K562 (cell line): ENCODE results near the gene POLE2. TPM values are rescaled to one million over a fixed set of nuclear protein-coding genes. Genes with fewer than 3 reads are reported as not detected.

Experiments used
- CBFA2T3 ChIP-seq: fragments of 450-650 bp; IDR thresholded peaks from 2 replicates; pipeline ENCODE4 v1.6.1; 2017
- FIP1L1 ChIP-seq: fragments of 200-400 bp; formaldehyde crosslinking; IDR thresholded peaks from 2 replicates; pipeline ENCODE4 v1.6.1; 2018; ENCODE audit warnings: mild to moderate bottlenecking, low read depth, low read length; ENCODE audit not compliant: poor library complexity, severe bottlenecking
- RCOR1 ChIP-seq, 2 experiments: IDR thresholded peaks; 2 replicates each; pipeline ENCODE4 v1.6.1; 2012; ENCODE audit warnings: low read depth in 2 of 2, low read length in 2 of 2, borderline replicate concordance in 1 of 2, improper control_type of control experiment in 1 of 2
- SMC3 ChIP-seq: conservative IDR thresholded peaks from 2 replicates; pipeline ENCODE4 v1.6.1; 2011; ENCODE audit warnings: low read depth, low read length, improper control_type of control experiment; ENCODE audit not compliant: insufficient read depth
- ZNF75A ChIP-seq: fragments of 450-650 bp; formaldehyde crosslinking; IDR thresholded peaks from 2 replicates; pipeline ENCODE4 v1.4.0; 2020; ENCODE audit warnings: mild to moderate bottlenecking
- ZNF76 ChIP-seq: fragments of 250-450 bp; sonication (Bioruptor Pico); IDR thresholded peaks from 2 replicates; pipeline ENCODE4 v1.4.0; 2020; ENCODE audit warnings: mild to moderate bottlenecking, moderate library complexity, borderline replicate concordance
- polyA plus RNA-seq, 8 experiments: library from polyadenylated mRNA; depleted of rRNA in 4 of 8; stranded (reverse) in 5 of 8; unstranded in 3 of 8; fragments of >200 nt; fragmentation: Nextera tagmentation in 2 of 8; fragmentation: Illumina TruSeq in 1 of 8; extraction: Ambion mirVana in 2 of 8; extraction: Trizol in 1 of 8; gene quantifications; 2 replicates each; pipeline versions ENCODE4 v1.2.1 to v1.2.3, GENCODE V29; 2011 to 2014; ENCODE audit warnings: inconsistent platforms in 1 of 8, missing spikeins in 1 of 8
- total RNA-seq, 7 experiments: library from RNA; depleted of rRNA in 6 of 7; stranded (reverse); fragments of >200 nt in 6 of 7; fragmentation: Illumina TruSeq in 2 of 7; extraction: Trizol in 2 of 7; gene quantifications; 2 replicates each; pipeline versions ENCODE4 v1.2.1 to v1.2.3, GENCODE V29; 2011 to 2021; ENCODE audit warnings: low replicate concordance in 1 of 7
- TF ChIP-seq, protein P1 (sequence below): fragments of 200-800 bp; sonication (Bioruptor generic); IDR thresholded peaks from 2 replicates; pipeline ENCODE4 v1.6.1; 2016; ENCODE audit warnings: missing genetic modification characterization, missing compliant biosample characterization
- TF ChIP-seq, protein P2 (sequence below): fragments of 250-450 bp; sonication (Bioruptor Pico); IDR thresholded peaks from 2 replicates; pipeline ENCODE4 v1.5.0; 2021; ENCODE audit warnings: mild to moderate bottlenecking, moderate library complexity
- TF ChIP-seq, protein P3 (sequence below): fragments of 450-650 bp; IDR thresholded peaks from 2 replicates; pipeline ENCODE4 v1.6.1; 2016; ENCODE audit warnings: low read depth, mild to moderate bottlenecking, moderate library complexity

The POLE2 gene
- total and polyA plus RNA-seq, 9 of the 15 experiments (the other 6 are each of a cell fraction or from before 2014, with no cell fraction given): 30.7 to 78.4 (median 55.4) TPM

DNA sequence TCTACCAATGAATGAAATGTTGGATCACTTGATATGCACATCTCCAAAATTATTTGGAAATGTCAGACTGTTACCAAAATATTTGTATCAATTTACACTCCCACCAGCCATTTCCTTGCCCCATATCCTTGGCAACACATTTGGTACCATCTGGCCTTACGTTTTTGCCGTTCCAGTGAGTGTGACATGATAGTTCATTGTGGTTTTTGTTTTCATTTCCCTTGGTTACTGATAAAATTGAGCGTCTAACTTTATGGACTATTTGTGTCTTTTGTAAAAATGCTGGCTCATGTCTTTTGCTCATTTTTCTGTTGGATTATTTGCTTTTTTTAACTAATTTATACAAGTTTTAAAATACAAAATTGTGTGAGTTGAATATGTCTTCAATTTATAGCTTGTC lies 16.0 kb upstream of the POLE2 start (continued):
- TF ChIP-seq, protein P1, sequence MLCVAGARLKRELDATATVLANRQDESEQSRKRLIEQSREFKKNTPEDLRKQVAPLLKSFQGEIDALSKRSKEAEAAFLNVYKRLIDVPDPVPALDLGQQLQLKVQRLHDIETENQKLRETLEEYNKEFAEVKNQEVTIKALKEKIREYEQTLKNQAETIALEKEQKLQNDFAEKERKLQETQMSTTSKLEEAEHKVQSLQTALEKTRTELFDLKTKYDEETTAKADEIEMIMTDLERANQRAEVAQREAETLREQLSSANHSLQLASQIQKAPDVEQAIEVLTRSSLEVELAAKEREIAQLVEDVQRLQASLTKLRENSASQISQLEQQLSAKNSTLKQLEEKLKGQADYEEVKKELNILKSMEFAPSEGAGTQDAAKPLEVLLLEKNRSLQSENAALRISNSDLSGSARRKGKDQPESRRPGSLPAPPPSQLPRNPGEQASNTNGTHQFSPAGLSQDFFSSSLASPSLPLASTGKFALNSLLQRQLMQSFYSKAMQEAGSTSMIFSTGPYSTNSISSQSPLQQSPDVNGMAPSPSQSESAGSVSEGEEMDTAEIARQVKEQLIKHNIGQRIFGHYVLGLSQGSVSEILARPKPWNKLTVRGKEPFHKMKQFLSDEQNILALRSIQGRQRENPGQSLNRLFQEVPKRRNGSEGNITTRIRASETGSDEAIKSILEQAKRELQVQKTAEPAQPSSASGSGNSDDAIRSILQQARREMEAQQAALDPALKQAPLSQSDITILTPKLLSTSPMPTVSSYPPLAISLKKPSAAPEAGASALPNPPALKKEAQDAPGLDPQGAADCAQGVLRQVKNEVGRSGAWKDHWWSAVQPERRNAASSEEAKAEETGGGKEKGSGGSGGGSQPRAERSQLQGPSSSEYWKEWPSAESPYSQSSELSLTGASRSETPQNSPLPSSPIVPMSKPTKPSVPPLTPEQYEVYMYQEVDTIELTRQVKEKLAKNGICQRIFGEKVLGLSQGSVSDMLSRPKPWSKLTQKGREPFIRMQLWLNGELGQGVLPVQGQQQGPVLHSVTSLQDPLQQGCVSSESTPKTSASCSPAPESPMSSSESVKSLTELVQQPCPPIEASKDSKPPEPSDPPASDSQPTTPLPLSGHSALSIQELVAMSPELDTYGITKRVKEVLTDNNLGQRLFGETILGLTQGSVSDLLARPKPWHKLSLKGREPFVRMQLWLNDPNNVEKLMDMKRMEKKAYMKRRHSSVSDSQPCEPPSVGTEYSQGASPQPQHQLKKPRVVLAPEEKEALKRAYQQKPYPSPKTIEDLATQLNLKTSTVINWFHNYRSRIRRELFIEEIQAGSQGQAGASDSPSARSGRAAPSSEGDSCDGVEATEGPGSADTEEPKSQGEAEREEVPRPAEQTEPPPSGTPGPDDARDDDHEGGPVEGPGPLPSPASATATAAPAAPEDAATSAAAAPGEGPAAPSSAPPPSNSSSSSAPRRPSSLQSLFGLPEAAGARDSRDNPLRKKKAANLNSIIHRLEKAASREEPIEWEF (CRISPR knock-in tag): no peak
- TF ChIP-seq, protein P2, sequence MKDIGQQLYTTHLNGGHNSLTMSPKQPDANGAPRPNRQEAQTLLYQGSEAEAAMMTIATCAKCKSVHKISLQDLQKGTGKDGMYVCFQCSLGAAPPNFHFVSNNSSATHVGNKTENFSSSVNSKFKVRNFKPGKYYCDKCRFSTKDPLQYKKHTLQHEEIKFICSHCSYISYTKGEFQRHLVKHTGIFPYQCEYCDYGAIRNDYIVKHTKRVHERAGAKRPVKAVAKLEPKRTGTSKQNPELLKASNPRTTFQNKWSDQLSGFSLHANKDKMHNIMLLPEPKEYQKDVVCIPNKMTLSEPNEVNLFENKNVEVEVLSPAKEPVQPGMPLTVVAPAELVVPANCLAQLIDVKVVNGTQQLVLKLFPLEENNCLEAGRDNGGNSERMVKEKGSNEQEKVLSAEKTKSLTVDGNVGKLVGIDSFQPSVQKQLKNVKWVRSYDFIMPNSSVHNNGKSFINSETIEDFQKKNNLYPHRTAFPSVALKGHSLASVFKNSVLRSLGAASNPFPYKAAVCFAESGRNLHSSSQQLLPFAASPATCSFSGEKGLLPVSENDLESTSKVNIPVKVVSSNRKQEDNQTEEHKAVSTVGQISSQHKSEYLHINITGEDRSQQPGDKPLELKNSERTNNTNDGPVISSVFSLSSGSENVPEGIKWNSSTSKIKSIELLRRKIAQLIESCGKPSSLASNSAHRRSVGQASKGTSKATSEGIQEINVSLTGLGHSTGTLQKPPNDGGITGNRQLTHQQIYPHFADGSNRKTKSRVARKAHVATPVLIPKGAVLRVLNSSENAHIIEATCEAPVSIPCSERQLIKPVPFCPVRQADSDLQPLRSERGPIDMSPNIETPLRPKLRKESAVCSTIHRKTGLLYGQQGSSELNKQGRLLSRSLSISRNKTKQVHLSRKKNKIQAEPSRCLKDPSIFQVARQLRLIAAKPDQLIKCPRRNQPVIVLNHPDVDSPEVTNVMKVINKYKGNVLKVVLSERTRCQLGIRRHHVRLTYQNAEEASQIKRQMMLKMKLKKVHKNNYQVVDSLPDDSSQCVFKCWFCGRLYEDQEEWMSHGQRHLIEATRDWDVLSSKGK (CRISPR knock-in tag): no peak
- TF ChIP-seq, protein P3, sequence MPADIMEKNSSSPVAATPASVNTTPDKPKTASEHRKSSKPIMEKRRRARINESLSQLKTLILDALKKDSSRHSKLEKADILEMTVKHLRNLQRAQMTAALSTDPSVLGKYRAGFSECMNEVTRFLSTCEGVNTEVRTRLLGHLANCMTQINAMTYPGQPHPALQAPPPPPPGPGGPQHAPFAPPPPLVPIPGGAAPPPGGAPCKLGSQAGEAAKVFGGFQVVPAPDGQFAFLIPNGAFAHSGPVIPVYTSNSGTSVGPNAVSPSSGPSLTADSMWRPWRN: no peak
- TF ChIP-seq RCOR1 (IDR thresholded peaks at IDR 0.05; ENCODE audit: borderline replicate concordance in 1 of 2, low read depth in 2 of 2, low read length in 2 of 2) (no peak), ZNF75A (CRISPR knock-in tag) (no peak), SMC3 (no peak), ZNF76 (no peak), CBFA2T3 (peak; percentile 42), FIP1L1 (no peak)
